GM12873 (cell line): ENCODE data around the gene TMPRSS15.

ENCODE experiments used
- TF ChIP-seq, protein P1 (sequence below): IDR thresholded peaks from 2 replicates; pipeline ENCODE4 v1.5.1; 2012; ENCODE audit warnings: low read depth, mild to moderate bottlenecking, moderate library complexity, low read length, control low read depth; ENCODE audit not compliant: insufficient read depth; ENCODE audit errors: missing control alignments

TMPRSS15 gene

DNA sequence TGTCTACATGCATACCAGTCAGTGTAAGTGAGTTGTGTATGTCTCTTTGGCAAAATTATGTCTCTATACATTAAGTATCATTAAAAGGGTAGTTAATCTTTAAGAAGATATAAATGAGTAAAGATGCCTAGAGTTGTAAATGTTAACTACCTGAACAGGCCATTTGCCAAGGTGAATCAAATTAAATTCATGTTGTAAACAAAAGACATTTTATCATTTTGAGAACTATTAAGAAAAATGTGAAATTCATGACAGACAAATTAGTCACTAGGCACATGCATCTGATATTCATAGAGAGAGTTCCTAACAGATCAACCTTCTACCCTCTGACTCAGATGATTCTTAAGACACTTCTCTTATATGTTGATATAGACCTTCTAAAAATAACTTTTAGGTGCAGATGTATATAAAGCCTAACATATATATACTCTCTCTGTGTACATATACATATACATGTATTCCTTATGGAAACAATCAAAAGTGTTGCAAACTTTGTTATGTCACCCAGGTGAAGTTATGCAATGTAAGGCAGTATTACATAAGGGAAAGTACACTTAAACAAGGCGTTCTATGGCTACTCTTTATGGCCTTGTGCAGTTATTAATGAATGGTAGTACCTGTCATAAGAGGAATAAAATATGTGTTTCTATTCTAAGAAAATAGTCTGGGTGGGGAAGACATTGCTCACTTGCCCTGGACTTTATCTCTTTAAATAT lies at the start of gene TMPRSS15:
Gene TMPRSS15, minus strand, starts transcription at position 51 of the 716 bp plus-strand sequence. CDS start 163 bp downstream, outside the sequence.
- TF ChIP-seq, protein P1, sequence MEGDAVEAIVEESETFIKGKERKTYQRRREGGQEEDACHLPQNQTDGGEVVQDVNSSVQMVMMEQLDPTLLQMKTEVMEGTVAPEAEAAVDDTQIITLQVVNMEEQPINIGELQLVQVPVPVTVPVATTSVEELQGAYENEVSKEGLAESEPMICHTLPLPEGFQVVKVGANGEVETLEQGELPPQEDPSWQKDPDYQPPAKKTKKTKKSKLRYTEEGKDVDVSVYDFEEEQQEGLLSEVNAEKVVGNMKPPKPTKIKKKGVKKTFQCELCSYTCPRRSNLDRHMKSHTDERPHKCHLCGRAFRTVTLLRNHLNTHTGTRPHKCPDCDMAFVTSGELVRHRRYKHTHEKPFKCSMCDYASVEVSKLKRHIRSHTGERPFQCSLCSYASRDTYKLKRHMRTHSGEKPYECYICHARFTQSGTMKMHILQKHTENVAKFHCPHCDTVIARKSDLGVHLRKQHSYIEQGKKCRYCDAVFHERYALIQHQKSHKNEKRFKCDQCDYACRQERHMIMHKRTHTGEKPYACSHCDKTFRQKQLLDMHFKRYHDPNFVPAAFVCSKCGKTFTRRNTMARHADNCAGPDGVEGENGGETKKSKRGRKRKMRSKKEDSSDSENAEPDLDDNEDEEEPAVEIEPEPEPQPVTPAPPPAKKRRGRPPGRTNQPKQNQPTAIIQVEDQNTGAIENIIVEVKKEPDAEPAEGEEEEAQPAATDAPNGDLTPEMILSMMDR = no peak

DNA sequence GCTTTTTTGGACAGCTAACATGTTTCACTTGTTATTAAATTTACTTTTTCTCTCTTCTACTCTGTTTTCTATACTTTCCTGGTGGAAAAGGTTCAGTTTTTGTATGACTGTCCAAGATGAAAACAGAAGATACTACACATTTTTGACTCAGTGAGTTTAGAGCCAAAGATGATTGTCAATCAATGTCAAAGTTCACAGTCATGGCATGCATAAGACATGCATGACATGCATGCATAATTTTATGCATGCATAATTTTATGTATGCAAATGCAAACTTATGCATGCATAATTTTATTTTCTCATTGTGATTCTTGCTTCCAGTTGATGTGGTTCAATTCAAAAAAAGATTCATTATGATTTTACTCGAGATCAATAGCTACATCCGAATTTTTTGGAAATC lies 48.1 kb upstream of the TMPRSS15 start:
- TF ChIP-seq, protein P1 = no peak

DNA sequence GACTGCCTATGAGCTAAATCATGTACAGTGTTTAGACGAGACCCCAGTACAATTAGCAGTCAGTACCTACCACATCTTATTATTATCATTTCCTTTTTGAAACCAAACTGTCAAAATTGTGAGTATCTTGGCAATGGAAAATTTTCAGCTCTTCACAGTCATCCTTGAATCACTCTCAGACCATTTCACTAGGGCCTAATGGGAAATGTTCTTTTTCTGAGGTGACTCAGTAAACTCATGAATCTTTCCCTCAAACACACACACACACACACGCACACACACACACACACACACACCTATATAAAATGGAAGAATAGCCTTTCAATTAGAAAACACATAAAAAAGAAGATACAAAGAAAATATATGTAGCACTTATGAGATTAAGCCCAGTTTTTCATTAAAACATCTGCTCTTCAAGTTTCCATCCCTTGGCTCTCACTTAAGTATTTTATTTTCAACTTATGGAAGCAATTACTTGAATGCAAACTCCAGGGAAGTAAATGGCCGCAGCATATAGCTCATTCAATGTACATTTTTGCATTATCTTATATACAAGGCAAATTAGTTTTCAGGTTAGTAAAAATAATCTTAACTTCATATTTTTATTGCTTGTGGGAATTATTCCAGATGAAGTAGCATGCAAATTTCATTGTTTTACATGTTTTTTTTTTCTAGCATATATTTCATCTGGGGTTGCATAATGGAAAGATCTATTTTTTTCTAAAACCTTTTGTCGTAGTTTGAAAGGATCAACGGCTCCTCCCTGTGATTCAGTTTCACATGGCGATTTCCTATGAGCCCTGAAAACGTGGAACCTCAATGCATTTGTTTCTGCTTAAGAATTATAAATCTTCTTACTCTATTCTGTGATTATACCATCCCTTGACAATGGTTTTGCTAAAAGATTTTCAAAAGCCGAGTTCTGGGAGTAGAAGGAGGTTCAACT lies 46.3 kb upstream of the TMPRSS15 start:
- TF ChIP-seq, protein P1 = no peak

DNA sequence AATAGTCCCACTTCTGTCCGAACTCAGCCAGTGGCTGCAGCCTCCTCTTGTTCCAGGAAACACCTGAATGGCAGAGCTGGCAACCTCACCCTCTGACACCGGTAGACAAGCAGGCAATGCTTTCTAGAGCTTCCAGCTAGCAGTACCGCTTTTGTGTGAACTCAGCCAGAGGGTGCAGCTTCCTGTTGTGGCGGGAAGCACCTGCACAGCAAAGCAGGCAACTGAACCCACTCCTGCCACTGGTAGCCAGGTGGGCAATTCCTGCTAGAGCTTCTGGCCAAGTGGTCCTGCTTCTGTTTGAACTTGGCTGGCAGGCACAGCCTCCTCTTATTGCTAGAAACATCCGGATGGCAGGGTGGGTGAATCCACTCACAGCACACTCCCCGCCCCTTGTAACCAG lies 40.1 kb upstream of the TMPRSS15 start:
- TF ChIP-seq, protein P1 = no peak

DNA sequence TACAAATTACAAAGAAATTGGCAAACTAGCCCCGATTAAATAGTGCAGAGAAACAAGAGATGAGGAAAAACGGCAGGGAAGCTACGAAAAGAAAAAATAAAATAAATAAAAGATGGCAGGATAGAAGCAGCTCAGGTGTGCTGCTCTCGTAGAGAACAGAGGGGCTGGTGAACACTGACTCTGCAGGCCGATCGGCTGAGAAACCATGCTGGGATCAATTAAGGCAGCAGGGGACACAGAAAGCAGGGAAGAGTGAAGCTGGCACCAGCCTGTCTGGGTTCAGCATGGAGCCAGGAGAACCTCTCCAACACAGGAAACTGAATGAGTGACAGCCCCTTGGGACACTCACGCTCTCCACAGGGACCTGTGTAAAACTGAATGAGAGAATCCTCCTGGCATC lies 39.5 kb upstream of the TMPRSS15 start:
- TF ChIP-seq, protein P1 = no peak

DNA sequence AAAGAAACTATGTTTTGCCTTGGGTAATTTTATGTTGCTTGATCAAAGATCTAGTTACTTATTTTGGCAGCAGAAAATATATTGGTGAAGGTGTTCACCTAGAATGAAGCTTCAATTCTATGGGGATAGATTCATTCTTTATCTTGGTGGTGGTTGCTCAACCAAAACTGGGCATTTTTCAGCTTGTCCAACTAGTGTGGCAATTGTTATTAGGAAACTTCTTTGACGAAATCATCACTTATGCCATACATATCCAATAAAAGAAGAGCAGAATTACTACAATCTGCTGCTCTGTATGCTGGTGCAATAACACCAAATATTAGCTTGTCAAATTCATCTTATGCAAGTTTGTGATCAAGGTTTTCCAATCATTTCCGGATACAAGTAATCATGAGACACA lies 26.8 kb upstream of the TMPRSS15 start:
- TF ChIP-seq, protein P1 = no peak

DNA sequence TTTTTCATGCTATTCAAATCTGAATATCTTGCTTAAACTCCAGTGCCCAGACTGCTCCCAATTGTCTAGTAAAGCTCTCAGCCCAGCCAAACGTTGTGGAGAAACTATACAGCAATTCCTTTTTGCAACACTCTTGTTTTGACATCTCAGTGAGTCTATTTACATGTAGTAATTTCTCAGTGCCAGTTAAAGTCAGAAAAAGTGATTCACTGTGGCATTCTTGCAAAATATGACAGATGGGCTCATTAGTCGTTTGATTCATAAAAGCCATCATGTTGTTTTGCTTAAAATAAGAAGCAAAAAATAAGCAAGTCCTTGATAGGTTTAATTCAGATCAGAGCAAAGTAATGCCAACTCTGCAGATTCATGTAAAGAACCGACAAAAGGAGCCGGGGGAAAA lies 20.7 kb upstream of the TMPRSS15 start:
- TF ChIP-seq, protein P1 = no peak
